RCC 7860 (cell line): Measurements from ENCODE around the gene PPAT.
"Not testable (repeated sequence)": the region's sequence is repeated elsewhere in the genome, so short reads cannot be mapped to it uniquely, and the experiment has no call there.

Source experiments
- DNase-seq: peaks from one replicate; pipeline ENCODE4 v3.0.0-alpha.2; 2015; ENCODE audit warnings: low spot score
- FAIRE-seq: peaks from 2 replicates; lab custom pipeline; 2012; peaks lifted over from hg19 to GRCh38; lab: Jason Lieb, UNC

Gene PPAT

DNA sequence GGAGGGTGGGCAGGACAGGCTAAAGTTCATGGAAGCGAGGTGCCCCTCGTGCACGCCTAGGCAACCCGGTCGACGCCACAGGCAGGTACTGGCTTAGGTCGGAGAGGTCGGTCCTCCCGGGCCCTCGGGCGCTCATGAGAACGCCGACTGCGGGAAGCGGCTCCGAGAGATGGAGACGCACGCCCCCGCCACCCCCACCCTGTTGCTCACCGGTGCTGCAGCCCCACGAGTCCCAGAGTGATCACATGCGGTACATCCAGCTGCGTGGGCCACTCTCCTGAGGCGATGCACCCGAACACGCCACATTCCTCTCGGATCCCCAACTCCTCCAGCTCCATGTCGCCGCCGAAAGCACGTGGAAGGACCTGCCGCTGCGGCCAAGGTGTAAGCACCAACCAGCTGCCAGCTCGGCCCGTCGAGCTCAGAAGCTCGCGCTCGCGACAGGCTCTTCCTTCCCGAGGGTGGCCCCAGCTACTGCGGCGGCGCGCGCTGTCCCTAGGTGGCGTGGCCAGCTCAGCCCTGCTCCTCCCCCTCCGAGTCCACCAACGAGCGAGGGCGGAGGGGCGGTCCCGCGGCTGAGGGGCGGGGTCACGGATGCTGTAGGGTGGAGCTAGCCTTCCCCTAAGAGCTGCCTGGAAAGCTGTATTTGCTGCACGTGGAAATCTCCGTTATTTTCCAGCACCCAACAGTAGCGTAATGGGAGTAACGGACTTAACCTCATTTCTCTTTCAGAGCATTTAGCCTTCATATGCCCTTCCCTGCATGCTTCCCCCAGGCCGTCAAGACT, at the start of gene PPAT:
PPAT (minus strand) TSS at position 476 of the 787 bp plus-strand sequence; CDS start at position 338, 138 bp downstream.
- FAIRE-seq = peak; percentile 87
- DNase-seq = peak; percentile 95

DNA sequence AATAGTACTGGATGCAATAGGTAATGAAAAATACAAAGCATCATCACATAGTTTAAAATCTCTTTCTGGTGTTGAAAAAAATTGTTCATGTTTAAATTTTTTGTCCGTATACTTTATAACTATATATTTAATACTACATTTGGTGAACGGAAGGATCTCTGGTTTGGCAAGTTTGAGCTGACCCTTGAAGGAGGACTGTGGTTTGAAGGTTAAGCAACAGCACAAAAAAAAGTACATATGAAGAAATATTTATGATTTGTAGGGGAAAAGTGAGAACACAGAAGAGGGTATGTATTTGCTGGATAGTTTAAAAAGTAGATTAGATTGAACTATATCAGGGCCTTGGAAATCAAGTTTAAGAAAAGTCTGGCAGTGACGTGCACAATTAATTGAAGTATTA, 45.3 kb upstream of the PPAT start:
- FAIRE-seq = no peak
- DNase-seq = no peak

DNA sequence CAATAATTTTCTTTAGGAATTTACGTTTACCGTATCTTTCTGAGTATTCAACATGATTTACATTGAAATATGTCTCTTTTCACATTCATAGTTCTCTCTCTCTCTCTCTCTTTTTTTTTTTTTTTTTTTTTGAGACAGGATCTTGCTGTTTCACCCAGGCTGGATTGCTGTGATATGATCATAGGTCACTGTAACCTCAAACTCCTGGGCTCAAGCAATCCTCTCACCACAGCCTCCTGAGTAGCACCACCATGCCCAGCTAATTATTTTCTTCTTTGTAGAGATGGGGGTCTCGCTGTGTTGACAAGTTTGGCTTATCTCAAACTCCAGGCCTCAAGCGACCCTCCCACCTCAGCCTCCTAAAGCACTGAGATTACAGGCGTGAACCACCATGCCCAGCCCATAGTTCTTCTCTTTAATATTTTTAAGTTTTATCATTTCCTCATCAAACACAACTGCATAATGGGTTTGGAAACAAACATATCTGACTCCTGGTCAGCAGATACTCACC, 41.8 kb upstream of the PPAT start:
- no peak for DNase-seq
- no peak for FAIRE-seq

DNA sequence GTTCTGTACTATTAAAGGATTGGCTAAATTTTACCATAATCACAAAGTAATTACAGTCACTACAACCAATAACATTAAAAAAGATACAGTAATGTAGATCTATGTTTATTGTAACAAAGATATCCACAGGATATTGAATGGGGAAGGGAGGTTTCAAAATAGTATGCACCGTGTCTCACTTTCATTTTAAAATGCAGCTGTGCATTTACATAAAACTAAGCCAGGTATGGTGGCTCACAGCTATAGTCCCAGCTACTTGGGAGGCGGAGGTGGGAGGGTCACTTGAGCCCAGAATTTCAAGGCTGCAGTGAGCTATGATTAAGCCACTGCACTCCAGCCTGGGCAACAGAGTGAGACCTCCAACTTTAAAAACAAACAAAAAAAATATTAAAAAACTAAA, 40.5 kb upstream of the PPAT start:
- FAIRE-seq = no peak

DNA sequence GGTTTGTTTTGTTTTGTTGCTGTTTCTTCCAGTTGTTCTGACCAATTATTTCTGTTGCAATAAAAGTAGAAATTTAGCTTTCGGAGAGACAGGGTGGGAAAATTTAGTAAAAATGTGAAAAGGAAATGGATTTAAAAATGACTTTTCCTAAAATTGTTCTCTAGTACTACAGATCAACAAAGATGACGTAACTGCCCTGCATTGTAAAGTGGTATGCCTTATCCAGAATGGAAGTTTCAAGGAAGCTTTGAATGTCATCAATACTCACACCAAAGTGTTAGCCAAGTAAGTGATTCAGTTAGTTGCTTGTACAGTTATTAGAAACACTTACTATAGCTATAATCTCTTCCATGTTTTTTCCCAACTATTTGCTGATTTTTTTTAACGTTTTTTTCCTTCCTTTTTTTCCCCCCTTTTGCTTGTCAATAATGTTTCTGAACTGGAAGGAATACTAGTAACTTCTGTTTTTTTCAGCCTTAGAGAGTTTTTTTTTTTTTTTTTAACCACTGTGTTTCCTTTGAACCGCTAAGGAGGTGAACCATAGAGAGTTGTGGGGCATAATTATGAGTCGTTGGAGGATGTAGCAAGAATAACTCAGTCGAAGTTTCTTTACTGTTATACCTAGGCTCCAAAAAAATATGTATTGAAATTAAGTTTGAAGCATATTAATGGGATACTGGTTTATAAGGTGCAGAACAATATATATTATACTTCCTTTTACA, 34.2 kb upstream of the PPAT start:
- no peak for DNase-seq
- no peak for FAIRE-seq

More for the DNA sequence above, 40.5 kb upstream of the PPAT start:
- DNase-seq = no peak

GRCh38 chr4:56468097-56468422, 32.6 kb upstream of the PPAT start:
- DNase-seq (peak; percentile 40), FAIRE-seq (no peak)

DNA sequence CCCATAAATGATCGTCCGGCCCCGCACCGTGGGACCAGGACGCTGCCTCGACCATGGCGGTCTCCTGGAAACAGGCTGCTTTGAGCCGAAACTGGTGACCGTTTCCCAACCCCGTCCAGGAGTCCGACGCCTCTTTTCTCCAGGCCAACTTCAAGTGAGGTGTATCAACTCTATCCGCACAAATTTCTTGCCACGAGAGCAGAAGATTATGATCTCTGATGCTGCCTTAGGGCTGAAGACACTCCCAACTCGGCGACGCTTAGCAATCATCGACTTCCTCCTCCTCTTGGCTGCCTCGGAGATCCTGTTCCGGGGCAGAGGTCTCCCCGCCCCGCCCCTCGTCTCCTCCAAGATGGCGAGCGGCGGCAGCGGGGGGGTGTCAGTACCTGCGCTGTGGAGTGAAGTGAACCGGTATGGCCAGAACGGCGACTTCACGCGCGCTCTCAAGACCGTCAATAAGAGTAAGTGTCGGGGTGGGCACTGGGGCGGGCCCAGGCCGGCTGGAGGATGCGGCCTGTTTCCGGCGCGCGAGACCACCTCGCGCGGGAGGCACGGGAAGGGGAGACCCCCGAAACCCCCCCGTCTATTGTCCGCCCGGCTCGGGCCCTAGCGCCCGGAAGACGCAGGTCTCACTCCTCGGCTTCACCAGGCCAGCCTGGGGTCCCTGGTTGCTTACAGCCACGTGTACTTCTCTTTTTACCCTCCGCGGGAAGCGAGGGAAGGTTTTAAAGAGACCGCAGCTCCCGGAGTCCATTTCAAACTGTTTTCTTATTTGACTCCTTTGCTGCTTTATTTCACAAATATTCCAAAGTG, 32.1 kb upstream of the PPAT start, which contains the start of gene SRP72:
SRP72 (plus strand) TSS at position 334 of the 813 bp plus-strand sequence; CDS start at position 353, 19 bp downstream.
- FAIRE-seq = peak; percentile 73
- peak; percentile 80 for DNase-seq

DNA sequence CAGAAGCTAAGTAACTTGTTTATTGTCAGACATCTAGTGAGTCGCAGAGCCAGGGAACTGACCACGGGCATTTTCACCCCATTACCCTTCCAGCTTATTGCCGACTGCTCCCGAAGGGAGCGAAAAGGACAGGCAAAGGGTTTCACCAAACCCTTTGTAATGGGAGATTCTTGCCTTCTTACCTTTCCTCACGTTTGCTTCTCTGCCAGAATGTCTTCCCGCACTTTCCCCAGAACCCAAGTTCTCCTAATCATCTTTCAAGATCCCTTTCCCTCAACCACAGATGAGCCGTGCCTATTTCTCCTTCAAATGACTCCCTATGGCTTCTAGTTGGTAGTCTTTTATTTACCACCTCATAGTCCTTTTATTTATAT, 31.5 kb upstream of the PPAT start:
- DNase-seq = no peak

DNA sequence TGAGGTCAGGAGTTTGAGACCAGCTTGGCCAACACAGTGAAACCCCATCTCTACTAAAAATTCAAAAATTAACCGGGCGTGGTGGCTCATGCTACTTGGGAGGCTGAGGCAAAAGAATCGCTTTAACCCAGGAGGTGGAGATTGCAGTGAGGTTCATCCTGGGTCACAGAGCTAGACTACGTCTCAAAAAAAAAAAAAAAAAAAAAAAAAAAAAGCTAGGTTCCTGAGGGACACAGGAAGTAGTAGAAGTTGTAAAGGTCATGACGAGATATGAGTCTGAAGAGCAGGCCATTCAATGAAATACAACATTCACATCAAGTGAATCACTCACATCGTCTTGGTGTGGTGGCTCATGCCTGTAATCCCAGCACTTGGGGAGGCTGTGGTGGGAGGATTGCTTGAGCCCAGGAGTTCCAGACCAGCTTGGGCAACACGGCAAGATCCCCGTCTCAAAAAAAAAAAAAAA, 30.9 kb upstream of the PPAT start:
- peak; percentile 90 for FAIRE-seq
- peak; percentile 95 for DNase-seq

More for the DNA sequence above, 31.5 kb upstream of the PPAT start:
- no peak for FAIRE-seq

GRCh38 chr4:56465599-56466295, 30.3 kb upstream of the PPAT start:
- FAIRE-seq (no peak), DNase-seq (no peak)

DNA sequence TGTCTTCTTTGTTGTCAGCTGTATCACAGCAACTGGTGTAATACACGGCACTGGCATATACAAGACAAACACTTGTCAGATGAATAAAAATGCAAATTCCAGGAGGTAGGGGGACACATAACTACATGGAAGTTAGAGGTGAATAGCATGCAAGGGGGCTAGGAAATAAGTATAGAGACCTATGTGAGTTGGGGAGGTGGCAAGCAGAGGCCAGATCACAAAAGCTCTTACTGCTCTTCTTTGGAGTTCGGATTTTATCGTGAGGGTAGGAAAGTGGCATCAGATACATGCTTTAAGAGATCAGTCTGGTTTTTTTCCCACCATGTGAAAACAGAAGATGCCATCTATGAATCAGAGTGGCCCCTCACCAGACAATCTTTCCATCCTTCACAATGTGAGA, 29.2 kb upstream of the PPAT start:
- FAIRE-seq (no peak), DNase-seq (no peak)

DNA sequence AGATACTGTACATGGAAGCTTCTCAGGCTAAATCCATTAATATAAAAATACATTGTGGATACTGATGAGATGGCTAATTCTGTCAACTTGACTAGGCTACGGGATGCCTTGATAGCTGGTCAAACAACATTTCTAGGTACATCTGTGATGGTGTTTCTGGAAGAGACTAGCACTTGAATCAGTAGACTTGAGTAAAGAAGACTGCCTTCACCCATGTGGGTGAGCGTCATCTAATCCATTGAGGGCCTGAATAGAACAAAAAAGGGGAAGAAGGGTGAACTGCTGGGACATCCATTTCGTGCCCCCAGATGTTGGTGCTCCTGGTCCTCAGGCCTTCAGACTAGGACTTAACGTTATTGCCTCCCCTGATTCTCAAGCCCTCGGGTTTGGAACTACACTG, 28.3 kb upstream of the PPAT start:
- FAIRE-seq (no peak), DNase-seq (no peak)

DNA sequence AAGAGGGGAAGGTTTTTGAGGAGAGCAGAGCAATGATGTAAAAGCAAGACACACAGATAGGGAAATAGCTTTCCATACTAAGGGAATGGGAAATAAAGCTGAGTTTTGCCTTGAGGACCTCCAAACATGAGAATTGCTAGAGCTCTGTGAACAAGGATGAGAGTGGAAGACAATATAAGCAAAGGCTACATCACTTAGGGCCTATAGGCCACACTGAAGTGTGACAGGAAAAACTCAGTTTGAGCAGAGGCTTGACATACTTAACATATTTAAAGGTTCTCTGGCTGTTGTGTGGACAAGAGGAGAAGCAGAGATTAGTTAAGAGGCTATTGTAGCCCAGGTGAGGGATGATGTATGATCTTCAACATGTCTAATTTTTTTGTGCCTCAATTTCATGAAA, 26.7 kb upstream of the PPAT start:
- DNase-seq (no peak), FAIRE-seq (no peak)

- no peak for FAIRE-seq
- no peak for DNase-seq
These were observed 24.7 kb upstream of the PPAT start for GRCh38 chr4:56460085-56460484.

DNA sequence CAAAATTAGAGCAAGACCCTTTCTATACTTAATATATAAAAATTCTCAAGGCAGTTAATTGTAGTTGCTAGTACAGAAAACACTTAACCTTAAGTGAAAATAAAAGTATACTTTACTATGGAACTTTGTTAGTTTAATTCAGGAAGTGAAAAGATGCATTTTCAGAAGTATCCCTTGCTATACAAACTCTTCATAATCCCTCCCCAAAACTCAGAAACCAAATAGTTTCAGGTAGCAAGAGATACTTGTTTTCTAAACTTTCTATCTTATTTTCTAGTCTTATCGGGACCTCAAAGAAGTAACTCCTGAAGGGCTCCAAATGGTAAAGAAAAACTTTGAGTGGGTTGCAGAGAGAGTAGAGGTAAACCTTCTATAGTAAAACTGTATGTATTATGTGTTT, 14.9 kb upstream of the PPAT start:
- no peak for DNase-seq
- no peak for FAIRE-seq

GRCh38 chr4:56449475-56449874, 14.1 kb upstream of the PPAT start:
- not testable (repeated sequence) for DNase-seq, FAIRE-seq

GRCh38 chr4:56448301-56448700, 12.9 kb upstream of the PPAT start:
- DNase-seq = no peak
- no peak for FAIRE-seq

GRCh38 chr4:56445699-56446098, 10.3 kb upstream of the PPAT start:
- FAIRE-seq = no peak
- no peak for DNase-seq

- no peak for DNase-seq
- no peak for FAIRE-seq
These were observed 9.3 kb upstream of the PPAT start for GRCh38 chr4:56444719-56445118.

GRCh38 chr4:56440983-56441382, 5.6 kb upstream of the PPAT start:
- DNase-seq = no peak
- no peak for FAIRE-seq
